ENCODE results near the gene PPP1R3C. TPM values are rescaled to one million over a fixed set of nuclear protein-coding genes. Genes with fewer than 3 reads are reported as not detected.
A peak's percentile ranks its signal among the peaks of the same experiment; 100 is the strongest.

PPP1R3C gene
- total RNA-seq, 1 donor from 2014 or later: 17.4 TPM

DNA sequence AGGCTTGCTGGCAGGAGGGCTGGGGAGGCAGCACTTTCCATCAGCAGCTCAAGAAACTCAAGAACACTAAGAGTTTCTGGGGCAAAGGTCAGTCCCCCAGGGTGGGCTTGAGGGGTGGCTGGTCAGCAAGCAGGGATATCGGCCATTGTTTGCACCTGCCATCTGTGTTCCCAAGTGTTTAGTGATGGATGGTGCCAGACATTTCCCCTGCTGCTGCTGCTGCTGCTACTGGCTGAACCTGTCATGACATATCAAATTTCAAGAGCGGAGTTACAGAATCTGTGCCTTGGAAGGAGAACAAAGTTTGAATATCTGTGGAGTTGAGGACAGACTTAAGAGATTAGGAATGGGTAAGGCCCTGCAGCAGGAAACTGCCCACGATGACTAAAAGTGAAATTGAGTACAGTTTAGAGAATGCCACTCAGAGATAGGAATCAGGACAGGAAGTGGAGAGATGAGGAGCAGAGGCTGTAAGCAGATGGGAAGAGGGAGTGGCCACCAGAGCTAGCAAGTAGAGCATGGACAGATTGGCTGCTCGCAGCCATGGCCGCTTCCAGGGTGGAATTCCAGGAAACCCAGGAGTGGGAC lies 39.2 kb upstream of the PPP1R3C start:
- Histone ChIP-seq H3K4me3 (ENCODE audit: low read depth, low read length) (no peak overlapping the region), H3K27me3 (ENCODE audit: control insufficient read depth, insufficient read depth, low read length) (no peaks in the 10 kb centered on the region), H3K36me3 (ENCODE audit: control insufficient read depth, insufficient read depth, low read length) (no peaks in the 10 kb centered on the region)
- TF ChIP-seq, protein P1, sequence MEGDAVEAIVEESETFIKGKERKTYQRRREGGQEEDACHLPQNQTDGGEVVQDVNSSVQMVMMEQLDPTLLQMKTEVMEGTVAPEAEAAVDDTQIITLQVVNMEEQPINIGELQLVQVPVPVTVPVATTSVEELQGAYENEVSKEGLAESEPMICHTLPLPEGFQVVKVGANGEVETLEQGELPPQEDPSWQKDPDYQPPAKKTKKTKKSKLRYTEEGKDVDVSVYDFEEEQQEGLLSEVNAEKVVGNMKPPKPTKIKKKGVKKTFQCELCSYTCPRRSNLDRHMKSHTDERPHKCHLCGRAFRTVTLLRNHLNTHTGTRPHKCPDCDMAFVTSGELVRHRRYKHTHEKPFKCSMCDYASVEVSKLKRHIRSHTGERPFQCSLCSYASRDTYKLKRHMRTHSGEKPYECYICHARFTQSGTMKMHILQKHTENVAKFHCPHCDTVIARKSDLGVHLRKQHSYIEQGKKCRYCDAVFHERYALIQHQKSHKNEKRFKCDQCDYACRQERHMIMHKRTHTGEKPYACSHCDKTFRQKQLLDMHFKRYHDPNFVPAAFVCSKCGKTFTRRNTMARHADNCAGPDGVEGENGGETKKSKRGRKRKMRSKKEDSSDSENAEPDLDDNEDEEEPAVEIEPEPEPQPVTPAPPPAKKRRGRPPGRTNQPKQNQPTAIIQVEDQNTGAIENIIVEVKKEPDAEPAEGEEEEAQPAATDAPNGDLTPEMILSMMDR (IDR thresholded peaks at IDR 0.05; ENCODE audit: insufficient read depth, low read length, severe bottlenecking): no peak
- DNase-seq (ENCODE audit: low read depth) (peak; percentile 72), FAIRE-seq (peak; percentile 52)

DNA sequence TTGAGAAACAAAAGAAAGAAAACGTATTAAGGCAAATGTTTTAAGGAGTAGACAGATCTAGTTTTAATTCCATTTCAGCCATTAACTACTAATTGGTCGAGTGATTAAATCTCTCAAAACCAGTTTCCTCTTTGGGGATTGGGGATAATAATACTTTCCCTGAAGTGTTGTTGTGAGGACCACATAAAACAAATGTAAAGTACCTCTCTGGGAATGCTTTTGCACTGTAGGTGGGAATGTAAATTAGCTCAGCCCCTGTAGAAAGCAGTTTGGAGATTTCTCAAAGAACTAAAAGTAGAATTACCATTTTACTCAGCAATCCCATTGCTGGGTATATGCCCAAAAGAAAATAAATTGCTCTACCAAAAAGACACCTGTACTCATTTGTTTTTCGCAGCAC lies 36.0 kb upstream of the PPP1R3C start:
- no peak overlapping the region for H3K4me3 ChIP-seq (ENCODE audit: low read depth, low read length)
- no peaks in the 10 kb centered on the region for H3K27me3 ChIP-seq (ENCODE audit: control insufficient read depth, insufficient read depth, low read length)
- no peak for FAIRE-seq
- TF ChIP-seq, protein P1 (IDR thresholded peaks at IDR 0.05; ENCODE audit: insufficient read depth, low read length, severe bottlenecking): no peak
- no peak for DNase-seq (ENCODE audit: low read depth)
- no peaks in the 10 kb centered on the region for H3K36me3 ChIP-seq (ENCODE audit: control insufficient read depth, insufficient read depth, low read length)

DNA sequence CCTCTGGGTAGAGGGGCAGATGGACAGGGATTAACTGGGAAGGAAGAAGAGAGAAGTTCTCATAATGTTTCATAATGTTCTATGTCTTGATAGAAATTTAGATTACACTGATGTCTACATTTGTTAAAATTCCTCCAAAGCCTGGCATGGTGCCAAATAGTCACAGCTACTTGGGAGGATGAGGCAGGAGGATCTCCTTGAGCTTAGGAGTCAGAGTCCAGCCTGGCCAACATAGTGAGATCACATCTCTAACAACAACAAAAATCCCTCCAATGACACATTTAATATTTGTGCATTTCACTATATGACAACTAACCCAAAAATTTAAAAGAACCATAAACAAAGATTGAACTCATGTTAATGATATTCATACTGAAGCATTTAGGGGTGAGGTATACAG lies 33.0 kb upstream of the PPP1R3C start:
- Histone ChIP-seq H3K27me3 (ENCODE audit: control insufficient read depth, insufficient read depth, low read length) (no peaks in the 10 kb centered on the region), H3K4me3 (ENCODE audit: low read depth, low read length) (no peak overlapping the region), H3K36me3 (ENCODE audit: control insufficient read depth, insufficient read depth, low read length) (no peaks in the 10 kb centered on the region)
- DNase-seq (ENCODE audit: low read depth) (no peak), FAIRE-seq (no peak)
- TF ChIP-seq, protein P1 (IDR thresholded peaks at IDR 0.05; ENCODE audit: insufficient read depth, low read length, severe bottlenecking): no peak

DNA sequence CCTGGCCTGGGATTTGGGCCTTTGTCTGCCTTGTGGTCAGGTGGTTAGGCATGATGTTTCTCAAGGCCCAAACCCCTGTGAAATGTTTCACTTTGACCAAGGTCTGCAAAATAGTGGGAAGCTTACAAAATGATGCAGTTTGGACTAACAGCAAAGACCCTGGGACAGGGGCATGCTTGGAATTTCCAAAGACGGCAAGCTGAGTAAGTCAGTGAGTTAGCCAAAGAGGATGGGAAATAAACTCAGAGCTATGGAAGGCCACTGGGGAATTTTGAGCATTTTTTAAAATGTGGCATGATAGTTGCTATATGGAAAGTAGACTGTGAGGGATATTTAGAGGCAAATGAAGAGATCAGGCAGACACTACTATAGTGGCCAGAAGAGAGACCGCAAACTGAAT lies 31.6 kb upstream of the PPP1R3C start:
- no peaks in the 10 kb centered on the region for H3K36me3 ChIP-seq (ENCODE audit: control insufficient read depth, insufficient read depth, low read length)
- FAIRE-seq: peak; percentile 50
- no peaks in the 10 kb centered on the region for H3K27me3 ChIP-seq (ENCODE audit: control insufficient read depth, insufficient read depth, low read length)
- H3K4me3 ChIP-seq (ENCODE audit: low read depth, low read length): no peak overlapping the region
- TF ChIP-seq, protein P1 (IDR thresholded peaks at IDR 0.05; ENCODE audit: insufficient read depth, low read length, severe bottlenecking): no peak
- no peak for DNase-seq (ENCODE audit: low read depth)

DNA sequence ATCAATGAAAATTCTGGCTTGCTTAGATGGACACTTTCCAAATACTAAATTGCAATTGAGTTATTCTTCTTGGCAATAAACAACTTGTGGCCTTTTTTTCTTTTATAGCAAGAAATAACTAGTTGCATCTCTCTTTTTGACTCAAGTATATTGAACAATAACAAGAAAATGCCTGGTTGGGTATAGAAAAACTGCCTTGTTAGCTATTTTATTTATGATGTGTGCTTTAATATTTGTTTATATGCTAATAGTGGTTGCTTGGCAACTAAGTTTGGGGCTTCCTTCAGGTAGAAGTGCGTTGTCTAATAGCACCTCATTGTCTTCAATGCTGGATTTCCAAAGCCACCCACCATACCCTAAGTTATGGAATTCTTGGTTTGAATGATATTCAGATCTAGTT lies 30.1 kb upstream of the PPP1R3C start:
- TF ChIP-seq, protein P1 (IDR thresholded peaks at IDR 0.05; ENCODE audit: insufficient read depth, low read length, severe bottlenecking): no peak
- no peaks in the 10 kb centered on the region for H3K27me3 ChIP-seq (ENCODE audit: control insufficient read depth, insufficient read depth, low read length)
- H3K4me3 ChIP-seq (ENCODE audit: low read depth, low read length): no peak overlapping the region
- no peaks in the 10 kb centered on the region for H3K36me3 ChIP-seq (ENCODE audit: control insufficient read depth, insufficient read depth, low read length)
- FAIRE-seq: no peak
- DNase-seq (ENCODE audit: low read depth): no peak
